Astrocyte (in vitro differentiated cells and primary cell): ENCODE measurements around the gene FAM124B.

Source experiments
- EZH2 ChIP-seq: IDR thresholded peaks from 2 replicates; pipeline ENCODE4 v1.6.1; 2012; ENCODE audit warnings: mild to moderate bottlenecking, low read length, inconsistent platforms; ENCODE audit not compliant: insufficient read depth
- TF ChIP-seq, protein P1 (sequence below): IDR thresholded peaks from 2 replicates; pipeline ENCODE4 v1.5.1; 2011; ENCODE audit warnings: low read depth, mild to moderate bottlenecking, inconsistent platforms, low read length, moderate library complexity; ENCODE audit not compliant: insufficient read depth

DNA sequence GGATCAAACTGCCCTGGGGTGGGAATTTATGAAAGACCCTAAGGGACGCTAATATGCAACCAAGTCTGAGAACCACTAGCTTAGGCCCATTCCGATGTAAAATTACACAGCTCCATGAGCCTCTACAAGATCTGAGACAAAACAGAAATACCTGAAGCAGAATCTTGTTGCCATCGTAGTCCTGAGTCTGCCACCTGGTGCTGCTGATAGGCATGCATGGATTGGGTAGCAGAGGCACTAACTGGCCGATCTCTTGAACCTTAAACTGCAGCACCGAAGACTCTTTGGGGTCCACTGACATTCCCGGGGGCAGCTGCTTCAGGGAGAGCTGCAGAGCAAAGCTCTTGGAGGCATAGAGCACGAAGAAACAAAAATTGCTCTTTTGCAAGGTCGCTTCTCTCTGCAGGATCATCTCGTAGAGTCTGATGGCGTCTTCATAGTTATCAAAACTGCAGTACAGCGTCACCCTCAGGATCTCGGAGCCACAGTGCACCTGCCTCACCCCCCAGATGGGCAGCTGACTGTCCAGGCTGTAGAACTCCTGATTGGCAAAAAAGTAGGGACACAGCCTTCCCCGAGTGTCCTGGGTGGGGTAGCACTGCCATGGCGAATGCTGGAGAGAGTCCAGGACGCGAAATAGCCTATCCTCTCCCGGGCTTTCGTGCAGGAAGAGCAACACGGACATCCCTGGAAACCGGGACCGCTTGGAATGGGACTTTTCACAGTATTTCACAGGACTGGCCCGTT is 848 bp downstream of the FAM124B start:
- TF ChIP-seq, protein P1, sequence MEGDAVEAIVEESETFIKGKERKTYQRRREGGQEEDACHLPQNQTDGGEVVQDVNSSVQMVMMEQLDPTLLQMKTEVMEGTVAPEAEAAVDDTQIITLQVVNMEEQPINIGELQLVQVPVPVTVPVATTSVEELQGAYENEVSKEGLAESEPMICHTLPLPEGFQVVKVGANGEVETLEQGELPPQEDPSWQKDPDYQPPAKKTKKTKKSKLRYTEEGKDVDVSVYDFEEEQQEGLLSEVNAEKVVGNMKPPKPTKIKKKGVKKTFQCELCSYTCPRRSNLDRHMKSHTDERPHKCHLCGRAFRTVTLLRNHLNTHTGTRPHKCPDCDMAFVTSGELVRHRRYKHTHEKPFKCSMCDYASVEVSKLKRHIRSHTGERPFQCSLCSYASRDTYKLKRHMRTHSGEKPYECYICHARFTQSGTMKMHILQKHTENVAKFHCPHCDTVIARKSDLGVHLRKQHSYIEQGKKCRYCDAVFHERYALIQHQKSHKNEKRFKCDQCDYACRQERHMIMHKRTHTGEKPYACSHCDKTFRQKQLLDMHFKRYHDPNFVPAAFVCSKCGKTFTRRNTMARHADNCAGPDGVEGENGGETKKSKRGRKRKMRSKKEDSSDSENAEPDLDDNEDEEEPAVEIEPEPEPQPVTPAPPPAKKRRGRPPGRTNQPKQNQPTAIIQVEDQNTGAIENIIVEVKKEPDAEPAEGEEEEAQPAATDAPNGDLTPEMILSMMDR = no peak
- TF ChIP-seq EZH2 = no peak
